ENCODE measurements around the gene BCL2L12. TPM values are rescaled to one million over a fixed set of nuclear protein-coding genes. Genes with fewer than 3 reads are reported as not detected.

BCL2L12 gene
- total and polyA plus RNA-seq, 12 donors, result 7.8 to 19.6 (median 9.8) TPM

GRCh38 chr19:49687566-49688316 lies 22.0 kb downstream of the BCL2L12 start:
- H3K27me3 ChIP-seq, result peaks cover 0 to 40% (median 9%) of the 10 kb centered on the region in 7 donors
- TF ChIP-seq CTCF (IDR thresholded peaks at IDR 0.05), result no peak
- peaks cover 0 to 53% (median 29%) of the 10 kb centered on the region in 9 donors for H3K36me3 ChIP-seq
- peak overlapping the region in 9 of 10 donors; percentile 11 to 66 (median 25) for H3K4me3 ChIP-seq
- intact Hi-C loops (cut with DNase I), result loop anchor here in 2 of 10 donors (5.0 to 10.0 kb wide), 2 partner anchors 115 to 117 kb away; no protein-coding TSS in a partner anchor
- H3K9me3 ChIP-seq, result no peaks in the 10 kb centered on the region
- peaks cover 6 to 73% (median 48%) of the 10 kb centered on the region in 9 donors for H3K4me1 ChIP-seq
- ATAC-seq (peak in 5 of 8 donors; percentile 6 to 28 (median 25)), DNase-seq (no peak)
- peak overlapping the region; percentile 52 to 84 (median 77) for H3K27ac ChIP-seq
- 56 to 57% methylated on average over 25 to 26 of the region's 26 CpGs for WGBS, 2 donors

- H3K9me3 ChIP-seq, result no peaks in the 10 kb centered on the region
- no peak for DNase-seq
- H3K27ac ChIP-seq, result peak overlapping the region; percentile 64 to 84 (median 77)
- peaks cover 6 to 73% (median 48%) of the 10 kb centered on the region in 9 donors for H3K4me1 ChIP-seq
- ATAC-seq, result peak in 3 of 8 donors; percentile 11 to 32 (median 20)
- no peak for TF ChIP-seq CTCF (IDR thresholded peaks at IDR 0.05)
- 62 to 70% methylated on average over 12 of the region's 12 CpGs for WGBS, 2 donors
- peaks cover 0 to 44% (median 21%) of the 10 kb centered on the region in 9 donors for H3K36me3 ChIP-seq
- intact Hi-C loops (cut with DNase I), result loop anchor here in 2 of 10 donors (5.0 to 10.0 kb wide), 2 partner anchors 114 to 116 kb away; no protein-coding TSS in a partner anchor
- H3K4me3 ChIP-seq, result peak overlapping the region in 9 of 10 donors; percentile 21 to 66 (median 50)
- H3K27me3 ChIP-seq, result peaks cover 0 to 40% (median 9%) of the 10 kb centered on the region in 7 donors
Observed at GRCh38 chr19:49688531-49689132, 22.9 kb downstream of the BCL2L12 start.

- intact Hi-C loops (cut with DNase I), result loop anchor here in 2 of 10 donors (5.0 to 10.0 kb wide), 2 partner anchors 113 to 115 kb away; no protein-coding TSS in a partner anchor
- ATAC-seq (peak; percentile 26 to 63 (median 52)), DNase-seq (peak in 1 of 2 donors; percentile 54)
- Histone ChIP-seq H3K4me3 (peak within 1 kb of the TSS; percentile 32 to 66 (median 56)), H3K27me3 (peaks cover 0 to 40% (median 9%) of the 10 kb centered on the region in 7 donors), H3K9me3 (no peaks in the 10 kb centered on the region), H3K36me3 (peaks cover 0 to 37% (median 14%) of the 10 kb centered on the region in 9 donors), H3K27ac (peak within 1 kb of the TSS; percentile 64 to 84 (median 77)), H3K4me1 (peaks cover 6 to 71% (median 48%) of the 10 kb centered on the region in 9 donors)
- TF ChIP-seq CTCF (IDR thresholded peaks at IDR 0.05), result peak; percentile 18 to 76 (median 56)
- 25 to 29% methylated on average over 54 of the region's 54 CpGs for WGBS, 2 donors
Observed at GRCh38 chr19:49689133-49690078, 23.7 kb downstream of the BCL2L12 start, which contains the start of gene ADM5. TSS of gene ADM5 (plus strand) at chr19:49689594. CDS start at chr19:49689838, 244 bp downstream.
